Measurements from ENCODE around the gene LRRC40.

LRRC40 gene

DNA sequence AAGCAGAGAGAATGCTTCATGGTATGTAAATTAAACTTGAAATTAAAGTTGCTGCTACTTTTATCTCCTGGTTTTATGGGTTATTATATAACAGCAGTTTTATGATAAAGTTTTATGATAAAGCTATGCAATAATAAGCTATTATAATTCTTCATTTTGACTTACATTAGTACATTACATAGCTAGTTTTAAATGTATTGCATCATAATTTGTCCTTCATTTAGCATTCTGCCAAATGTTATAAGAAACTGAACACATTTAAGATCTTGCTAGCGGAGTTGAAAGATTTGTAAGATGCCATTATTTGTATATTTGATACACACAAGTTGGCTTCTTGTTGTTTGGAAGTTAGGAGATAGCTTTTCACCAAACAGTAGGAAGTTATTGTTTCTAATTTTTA, 101.6 kb downstream of the LRRC40 start:
- Mint-ChIP-seq H3K9me3 (no peaks in the 10 kb centered on the region), H3K4me3 (no peak overlapping the region), H3K36me3 (no peaks in the 10 kb centered on the region), H3K27me3 (no peaks in the 10 kb centered on the region), H3K27ac (no peak overlapping the region), H3K4me1 (no peaks in the 10 kb centered on the region)

DNA sequence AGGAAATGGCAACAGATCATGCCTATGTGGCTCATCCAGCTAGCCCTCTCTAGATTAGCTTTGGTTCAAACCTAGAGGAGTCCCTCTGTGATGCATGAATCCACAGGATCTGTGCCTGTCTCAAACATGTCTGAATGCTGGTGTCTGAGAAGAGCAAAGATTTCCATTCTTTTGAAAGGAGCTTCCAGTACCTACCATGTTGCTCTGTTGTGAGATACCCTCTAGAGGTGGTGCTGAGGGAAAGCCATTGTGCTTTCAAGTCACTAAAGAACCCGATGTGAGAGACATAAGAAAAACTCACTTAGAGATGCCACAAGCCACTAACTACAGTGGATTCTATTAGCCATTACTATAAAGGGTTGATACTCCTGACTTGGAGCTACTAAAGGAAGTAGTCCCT, 103.6 kb downstream of the LRRC40 start:
- Mint-ChIP-seq H3K4me3 (no peak overlapping the region), H3K27ac (no peak overlapping the region), H3K36me3 (no peaks in the 10 kb centered on the region), H3K9me3 (no peaks in the 10 kb centered on the region), H3K4me1 (no peaks in the 10 kb centered on the region), H3K27me3 (no peaks in the 10 kb centered on the region)

DNA sequence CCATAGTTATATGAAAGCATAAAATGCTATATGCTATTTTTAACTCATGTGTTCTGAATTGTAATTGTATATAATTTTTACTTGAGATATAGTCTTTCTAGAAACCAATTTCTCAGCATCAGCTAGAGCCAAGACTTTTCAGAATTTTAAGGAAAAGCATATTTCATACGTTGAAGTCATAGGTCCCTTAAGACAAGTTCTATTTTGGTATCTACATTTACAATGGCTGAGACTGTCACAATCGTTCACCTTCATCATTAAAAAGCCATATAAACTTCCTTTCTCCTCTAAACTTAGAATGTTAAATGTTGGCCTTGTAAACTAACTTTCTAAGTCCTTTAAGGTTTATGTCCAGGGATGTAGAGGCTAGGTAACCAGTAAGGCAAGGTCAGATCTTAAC, 104.1 kb downstream of the LRRC40 start:
- H3K4me1 Mint-ChIP-seq: no peaks in the 10 kb centered on the region
- no peak overlapping the region for H3K4me3 Mint-ChIP-seq
- H3K36me3 Mint-ChIP-seq: peaks cover 2% of the 10 kb centered on the region
- no peaks in the 10 kb centered on the region for H3K27me3 Mint-ChIP-seq
- H3K27ac Mint-ChIP-seq: no peak overlapping the region
- H3K9me3 Mint-ChIP-seq: no peaks in the 10 kb centered on the region
